CD4-positive, alpha-beta memory T cell (primary cell): ENCODE results near the gene S100A3. TPM values are rescaled to one million over a fixed set of nuclear protein-coding genes. Genes with fewer than 3 reads are reported as not detected.

Experiments
- CTCF ChIA-PET: fragments of 350-600 bp; sonication (Branson Sonifier 250); formaldehyde crosslinking; loops from one replicate; lab custom pipeline; 2021; ENCODE audit warnings: inconsistent platforms; ENCODE audit not compliant: partially characterized antibody; lab: Charles Lee
- POLR2A ChIA-PET: fragments of 350-600 bp; sonication (Branson Sonifier 250); formaldehyde crosslinking; loops from one replicate; lab custom pipeline; 2021; ENCODE audit not compliant: partially characterized antibody; lab: Charles Lee
- DNase-seq, 5 donors: peaks; one replicate each; pipeline versions ENCODE4 v3.0.0 to v3.0.0-alpha.2; 2020 to 2022; ENCODE audit warnings: mixed read lengths in 1 of 5
- H3K27ac ChIP-seq: one replicate; pipeline ENCODE4 v1.7.0; 2013; ENCODE audit warnings: low read depth, low read length
- H3K27me3 ChIP-seq: 2 replicates; pipeline ENCODE4 v1.7.0; 2013; ENCODE audit warnings: mild to moderate bottlenecking, low read length, moderate library complexity; ENCODE audit not compliant: insufficient read depth
- H3K36me3 ChIP-seq: 2 replicates; pipeline ENCODE4 v1.7.0; 2013; ENCODE audit warnings: mild to moderate bottlenecking, low read length, moderate library complexity; ENCODE audit not compliant: insufficient read depth
- H3K4me1 ChIP-seq: 2 replicates; pipeline ENCODE4 v1.7.0; 2013; ENCODE audit warnings: mild to moderate bottlenecking, low read length, moderate library complexity; ENCODE audit not compliant: insufficient read depth
- H3K4me3 ChIP-seq, 2 donors: one replicate each; pipeline ENCODE4 v1.7.0; 2013; ENCODE audit warnings: low read length in 2 of 2, mild to moderate bottlenecking in 1 of 2
- H3K9me3 ChIP-seq, 2 donors: one replicate each; pipeline ENCODE4 v1.7.0; 2013; ENCODE audit warnings: low read length in 2 of 2, control low read depth in 1 of 2; ENCODE audit not compliant: control insufficient read depth in 1 of 2
- H3K27ac Mint-ChIP-seq, 7 donors: one replicate each; pipeline ENCODE4 v1.8.0; 2020 to 2021; ENCODE audit warnings: mixed read lengths in 7 of 7, mild to moderate bottlenecking in 6 of 7, inconsistent platforms in 3 of 7, moderate library complexity in 3 of 7
- H3K27me3 Mint-ChIP-seq, 2 donors: one replicate each; pipeline ENCODE4 v1.8.0; 2020 to 2021; ENCODE audit warnings: mixed read lengths in 2 of 2
- H3K36me3 Mint-ChIP-seq, 2 donors: one replicate each; pipeline ENCODE4 v1.8.0; 2020 to 2021; ENCODE audit warnings: mixed read lengths in 2 of 2, inconsistent platforms in 1 of 2, mild to moderate bottlenecking in 1 of 2
- H3K4me1 Mint-ChIP-seq, 4 donors: one replicate each; pipeline ENCODE4 v1.8.0; 2020 to 2021; ENCODE audit warnings: mixed read lengths in 4 of 4, mild to moderate bottlenecking in 1 of 4
- H3K4me3 Mint-ChIP-seq, 8 donors: one replicate each; pipeline ENCODE4 v1.8.0; 2020 to 2021; ENCODE audit warnings: mixed read lengths in 8 of 8, mild to moderate bottlenecking in 7 of 8, moderate library complexity in 6 of 8, inconsistent platforms in 3 of 8
- H3K9me3 Mint-ChIP-seq, 8 donors: one replicate each; pipeline ENCODE4 v1.8.0; 2020 to 2021; ENCODE audit warnings: mixed read lengths in 8 of 8, mild to moderate bottlenecking in 5 of 8, inconsistent platforms in 3 of 8, moderate library complexity in 1 of 8
- intact Hi-C: fragments of 100-400 bp; cut with micrococcal nuclease; formaldehyde crosslinking; loops from one replicate; pipeline ENCODE4 v1.15.1; 2023
- polyA plus RNA-seq, 2 donors: library from polyadenylated mRNA; unstranded; fragments of 300-500 nt; fragmentation: Illumina TruSeq; gene quantifications; one replicate each; pipeline ENCODE4 v1.2.3, GENCODE V29; 2021
- total RNA-seq, 2 experiments: library from RNA; stranded (reverse); gene quantifications; one replicate each; pipeline ENCODE4 v1.2.3, GENCODE V29; 2021

Gene S100A3
- total and polyA plus RNA-seq, 4 experiments from 2014 or later = not detected

DNA sequence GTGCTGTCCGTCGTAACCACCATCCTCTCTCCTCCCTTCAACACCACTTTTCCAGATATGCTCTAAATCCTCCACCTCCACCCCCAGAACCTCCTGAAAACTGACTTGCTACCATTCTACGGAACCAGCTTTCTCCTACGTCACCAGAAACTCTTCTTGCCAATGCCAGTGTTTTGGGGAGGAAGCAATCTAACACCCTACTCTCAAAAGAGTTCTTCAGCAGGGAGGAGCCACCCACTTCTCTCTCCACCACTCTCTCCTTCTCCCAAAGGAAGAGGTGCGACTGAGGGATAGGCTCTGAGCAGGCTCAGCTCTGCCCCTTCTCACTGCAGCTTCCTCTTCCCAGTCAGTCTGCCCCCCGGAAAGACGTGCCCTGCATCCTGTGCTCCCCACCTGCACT, 22.6 kb upstream of the S100A3 start:
- ChIA-PET CTCF (interaction anchor here (1.0 to 7.5 kb wide), 15 partner anchors 10 to 179 kb away, joined by 3 to 243 read pairs (median 7); partner anchors contain the start of genes S100A4 and S100A6), POLR2A (interaction anchor here (5.8 kb wide), 1 partner anchor 38 kb away, joined by 103 read pairs; the partner anchor contains the start of gene S100A6)
- no peaks in the 10 kb centered on the region for H3K27me3 Mint-ChIP-seq
- Histone ChIP-seq H3K36me3 (no peaks in the 10 kb centered on the region), H3K27me3 (no peaks in the 10 kb centered on the region), H3K4me1 (peaks cover 21% of the 10 kb centered on the region), H3K4me3 (no peak overlapping the region), H3K9me3 (no peaks in the 10 kb centered on the region), H3K27ac (no peak overlapping the region)
- H3K27ac Mint-ChIP-seq = peak overlapping the region in 1 of 7 donors; percentile 49
- peaks cover 13 to 33% (median 18%) of the 10 kb centered on the region in 4 donors for H3K4me1 Mint-ChIP-seq
- no peaks in the 10 kb centered on the region for H3K9me3 Mint-ChIP-seq
- no peak for DNase-seq
- no peak overlapping the region for H3K4me3 Mint-ChIP-seq
- no peaks in the 10 kb centered on the region for H3K36me3 Mint-ChIP-seq
- intact Hi-C loops = loop anchor here (1.0 kb wide), 2 partner anchors 178 to 415 kb away; partner anchors contain the start of gene RAB13

DNA sequence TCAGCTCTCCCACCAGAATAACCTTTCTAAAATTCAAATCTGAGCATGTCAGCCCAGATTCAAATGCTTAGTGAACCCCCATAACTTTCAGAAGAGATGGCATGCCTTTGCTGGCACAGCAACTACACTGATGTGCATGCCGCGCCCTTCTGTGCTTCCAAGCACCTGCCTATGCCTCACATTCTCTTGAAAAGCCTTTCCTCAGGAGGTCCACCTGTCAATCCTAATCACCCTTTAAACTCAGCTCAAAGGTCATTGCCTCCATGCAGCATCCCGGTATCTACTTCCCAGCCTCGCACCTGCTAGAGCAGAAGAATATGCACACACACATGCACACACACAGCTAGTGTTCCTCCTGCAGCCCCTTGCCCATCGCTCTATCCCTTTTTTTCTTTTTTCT, 21.8 kb upstream of the S100A3 start:
- H3K9me3 Mint-ChIP-seq = no peaks in the 10 kb centered on the region
- no peak for DNase-seq
- peaks cover 20 to 41% (median 25%) of the 10 kb centered on the region in 4 donors for H3K4me1 Mint-ChIP-seq
- ChIA-PET CTCF (interaction anchor here (1.1 to 7.5 kb wide), 14 partner anchors 9 to 219 kb away, joined by 3 to 243 read pairs (median 14); partner anchors contain the start of genes S100A14, S100A4, S100A5 and S100A6), POLR2A (interaction anchor here (0.5 to 5.8 kb wide), 3 partner anchors 9 to 37 kb away, joined by 3 to 103 read pairs (median 6); partner anchors contain the start of gene S100A6)
- no peak overlapping the region for H3K27ac Mint-ChIP-seq
- H3K36me3 ChIP-seq = no peaks in the 10 kb centered on the region
- H3K27ac ChIP-seq = no peak overlapping the region
- intact Hi-C loops = no loop called here
- no peaks in the 10 kb centered on the region for H3K9me3 ChIP-seq
- H3K4me3 Mint-ChIP-seq = no peak overlapping the region
- H3K36me3 Mint-ChIP-seq = no peaks in the 10 kb centered on the region
- peaks cover 29% of the 10 kb centered on the region for H3K4me1 ChIP-seq
- H3K27me3 ChIP-seq = no peaks in the 10 kb centered on the region
- no peak overlapping the region for H3K4me3 ChIP-seq
- H3K27me3 Mint-ChIP-seq = no peaks in the 10 kb centered on the region

DNA sequence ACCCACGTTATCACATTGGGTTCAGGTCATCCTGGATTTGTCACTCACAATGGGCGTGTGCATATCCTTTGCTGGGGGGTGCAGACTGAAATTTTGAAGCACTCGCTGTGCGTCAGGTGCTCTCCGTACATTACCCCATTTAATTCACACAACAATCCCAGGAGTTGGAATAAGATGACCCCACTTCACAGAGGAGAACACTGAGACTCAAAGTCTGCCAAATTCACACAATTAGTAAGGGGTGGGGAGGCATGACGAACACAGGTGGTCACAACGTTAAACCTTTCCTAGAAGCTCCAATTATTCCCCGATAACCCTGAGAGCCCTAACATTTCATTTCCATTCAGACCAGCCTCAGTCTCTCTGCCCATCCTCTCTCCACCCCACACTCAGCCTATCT, 20.4 kb upstream of the S100A3 start:
- intact Hi-C loops = loop anchor here (5.0 kb wide), 1 partner anchor 48 kb away; the partner anchor contains the start of gene S100A14
- no peaks in the 10 kb centered on the region for H3K36me3 ChIP-seq
- no peaks in the 10 kb centered on the region for H3K27me3 Mint-ChIP-seq
- H3K27ac ChIP-seq = no peak overlapping the region
- no peak overlapping the region for H3K27ac Mint-ChIP-seq
- H3K36me3 Mint-ChIP-seq = no peaks in the 10 kb centered on the region
- POLR2A ChIA-PET = interaction anchor here (1.7 to 5.8 kb wide), 3 partner anchors 25 to 59 kb away, joined by 6 to 103 read pairs (median 13); partner anchors contain the start of gene S100A6
- peak overlapping the region in 1 of 8 donors; percentile 32 for H3K4me3 Mint-ChIP-seq
- H3K4me1 Mint-ChIP-seq = peaks cover 22 to 45% (median 29%) of the 10 kb centered on the region in 4 donors
- no peaks in the 10 kb centered on the region for H3K9me3 Mint-ChIP-seq
- no peak overlapping the region for H3K4me3 ChIP-seq
- no peak for DNase-seq
- CTCF ChIA-PET = interaction anchor here (0.7 to 7.5 kb wide), 12 partner anchors 8 to 72 kb away, joined by 3 to 243 read pairs (median 19); partner anchors contain the start of genes S100A14, S100A4, S100A5 and S100A6
- no peaks in the 10 kb centered on the region for H3K27me3 ChIP-seq
- H3K9me3 ChIP-seq = no peaks in the 10 kb centered on the region
- H3K4me1 ChIP-seq = peaks cover 35% of the 10 kb centered on the region

DNA sequence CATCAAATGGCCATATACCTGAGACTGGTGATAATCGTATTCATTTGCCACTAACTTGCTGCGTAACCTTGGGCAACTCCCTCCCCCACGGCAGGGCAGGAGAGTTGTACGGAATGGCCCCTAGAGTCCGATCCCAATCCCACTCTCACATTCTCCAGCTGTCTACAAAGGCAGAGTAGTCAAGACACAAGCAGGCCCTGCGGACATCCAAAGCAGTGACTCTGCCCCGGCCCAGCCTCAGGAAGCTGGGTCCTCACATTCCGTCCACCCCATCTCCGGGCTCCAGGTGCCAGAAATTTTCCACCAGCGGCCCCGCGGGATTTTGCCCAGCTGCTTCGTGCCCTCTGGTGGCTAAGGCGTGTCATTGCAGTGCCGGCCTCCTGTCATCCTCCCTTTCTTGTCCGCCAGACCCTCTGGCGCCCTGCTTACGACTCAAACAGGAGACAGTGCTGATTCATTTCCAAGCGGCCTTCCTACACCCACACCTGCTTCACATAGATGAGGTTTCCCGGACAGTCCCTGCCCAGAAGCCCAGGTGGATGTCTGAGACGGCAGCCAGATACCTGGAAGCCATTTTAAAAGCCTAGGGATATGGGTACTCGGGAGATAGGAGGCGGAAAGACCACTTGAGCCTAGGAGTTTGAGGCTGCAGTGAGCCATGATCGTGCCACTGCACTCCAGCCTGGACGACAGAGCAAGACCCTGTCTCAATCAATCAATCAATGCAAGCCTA, 19.5 kb upstream of the S100A3 start:
- H3K9me3 ChIP-seq = no peaks in the 10 kb centered on the region
- intact Hi-C loops = loop anchor here (1.0 to 5.0 kb wide), 3 partner anchors 35 to 57 kb away; partner anchors contain the start of gene S100A14
- no peaks in the 10 kb centered on the region for H3K27me3 ChIP-seq
- peak overlapping the region; percentile 6 to 86 (median 70) for H3K27ac Mint-ChIP-seq
- H3K36me3 Mint-ChIP-seq = no peaks in the 10 kb centered on the region
- H3K4me1 ChIP-seq = peaks cover 35% of the 10 kb centered on the region
- ChIA-PET CTCF (interaction anchor here (0.8 to 7.5 kb wide), 18 partner anchors 9 to 65 kb away, joined by 3 to 243 read pairs (median 5); partner anchors contain the start of genes CHTOP, S100A14, S100A4 and S100A5), POLR2A (interaction anchor here (0.7 to 5.8 kb wide), 10 partner anchors 15 to 61 kb away, joined by 3 to 103 read pairs (median 6); partner anchors contain the start of genes S100A4, S100A5 and S100A6)
- no peaks in the 10 kb centered on the region for H3K27me3 Mint-ChIP-seq
- peak overlapping the region; percentile 60 to 88 (median 82) for H3K4me3 Mint-ChIP-seq
- peaks cover 22 to 45% (median 29%) of the 10 kb centered on the region in 4 donors for H3K4me1 Mint-ChIP-seq
- DNase-seq = peak; percentile 73 to 80 (median 75)
- peak overlapping the region; percentile 40 to 49 for H3K4me3 ChIP-seq
- no peak overlapping the region for H3K27ac ChIP-seq
- H3K9me3 Mint-ChIP-seq = no peaks in the 10 kb centered on the region
- H3K36me3 ChIP-seq = no peaks in the 10 kb centered on the region

DNA sequence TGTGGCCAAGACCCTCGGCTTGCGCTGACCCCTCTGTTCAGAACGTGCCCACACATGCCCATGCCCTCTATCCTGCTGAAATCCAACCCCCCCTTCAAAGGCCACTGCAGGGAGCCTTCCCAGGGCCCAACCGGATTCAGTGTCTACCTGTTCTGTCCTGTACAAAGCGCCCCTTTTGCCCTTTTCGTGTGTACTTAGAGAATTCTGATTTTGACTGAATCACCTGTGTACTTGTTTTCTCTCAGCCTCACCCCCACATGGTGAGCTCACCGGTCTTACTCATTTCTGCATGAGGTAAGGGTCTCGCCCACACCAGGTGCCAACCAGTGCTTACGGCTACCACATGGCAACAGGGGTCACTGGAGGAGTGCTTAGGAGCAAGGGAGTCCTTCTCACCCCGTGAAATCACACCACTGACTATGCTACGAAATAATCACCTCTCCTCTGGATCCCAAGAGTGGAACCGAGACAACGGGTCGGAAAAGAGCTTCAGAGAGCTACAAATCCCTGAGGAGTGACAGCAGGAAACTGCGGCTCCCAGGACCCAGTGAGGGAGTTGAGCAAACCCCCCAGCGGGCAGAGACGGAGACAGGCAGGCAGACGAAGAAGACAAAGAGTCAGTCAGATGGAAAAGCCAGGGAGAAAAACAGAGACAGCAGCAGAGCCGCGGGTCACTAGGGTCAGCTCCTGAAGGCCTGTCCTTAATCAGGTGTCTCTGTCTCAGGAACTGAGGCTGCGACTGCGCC, 18.7 kb upstream of the S100A3 start:
- peaks cover 35% of the 10 kb centered on the region for H3K4me1 ChIP-seq
- no peak overlapping the region for H3K27ac ChIP-seq
- Mint-ChIP-seq H3K9me3 (no peaks in the 10 kb centered on the region), H3K4me3 (peak overlapping the region in 4 of 8 donors; percentile 39 to 88 (median 72)), H3K4me1 (peaks cover 22 to 41% (median 29%) of the 10 kb centered on the region in 4 donors), H3K27ac (peak overlapping the region; percentile 42 to 88 (median 80)), H3K36me3 (no peaks in the 10 kb centered on the region), H3K27me3 (no peaks in the 10 kb centered on the region)
- intact Hi-C loops = loop anchor here (1.0 to 5.0 kb wide), 4 partner anchors 34 to 65 kb away; partner anchors contain the start of gene S100A14
- no peak for DNase-seq
- CTCF ChIA-PET = interaction anchor here (0.6 to 7.5 kb wide), 19 partner anchors 8 to 65 kb away, joined by 3 to 243 read pairs (median 5); partner anchors contain the start of genes CHTOP, S100A14, S100A4 and S100A5
- no peaks in the 10 kb centered on the region for H3K9me3 ChIP-seq
- no peak overlapping the region for H3K4me3 ChIP-seq
- H3K27me3 ChIP-seq = no peaks in the 10 kb centered on the region
- no peaks in the 10 kb centered on the region for H3K36me3 ChIP-seq
- POLR2A ChIA-PET = interaction anchor here (0.7 to 5.8 kb wide), 9 partner anchors 15 to 57 kb away, joined by 3 to 103 read pairs (median 6); partner anchors contain the start of genes S100A4, S100A5 and S100A6
